HepG2 (cell line): ENCODE measurements around the gene ST13.

Source experiments
- ELF1 ChIP-seq: sonication (generic); formaldehyde crosslinking; IDR thresholded peaks from 2 replicates; pipeline ENCODE4 v1.4.0; 2020; ENCODE audit warnings: missing genetic modification reagents
- KDM3A ChIP-seq: IDR thresholded peaks from 2 replicates; pipeline ENCODE4 v1.6.1; 2018; ENCODE audit warnings: low read depth, missing compliant biosample characterization
- MAFK ChIP-seq, 2 experiments: IDR thresholded peaks in 1 of 2; conservative IDR thresholded peaks in 1 of 2; 2 replicates each; pipeline ENCODE4 v1.6.1; 2011; ENCODE audit warnings: improper control_type of control experiment in 2 of 2, low read length in 2 of 2
- RBM39 ChIP-seq: fragments of 200-400 bp; formaldehyde crosslinking; IDR thresholded peaks from one replicate; pipeline ENCODE4 v1.6.1; 2018; ENCODE audit warnings: antibody characterized with exemption, mild to moderate bottlenecking, low read depth, low read length; ENCODE audit not compliant: poor library complexity, severe bottlenecking
- SMC3 ChIP-seq: IDR thresholded peaks from 2 replicates; pipeline ENCODE4 v1.6.1; 2011; ENCODE audit warnings: low read length, improper control_type of control experiment
- TCF7 ChIP-seq: sonication (generic); IDR thresholded peaks from 2 replicates; pipeline ENCODE4 v1.6.1; 2016; ENCODE audit warnings: antibody characterized with exemption, low read depth
- TF ChIP-seq, protein P1 (sequence below): sonication (generic); formaldehyde crosslinking; IDR thresholded peaks from 2 replicates; pipeline ENCODE4 v1.5.1; 2020; ENCODE audit warnings: mild to moderate bottlenecking, missing genetic modification reagents
- TF ChIP-seq, protein P2 (sequence below): sonication (generic); formaldehyde crosslinking; IDR thresholded peaks from 2 replicates; pipeline ENCODE4 v1.5.0; 2020; ENCODE audit warnings: mild to moderate bottlenecking, missing genetic modification reagents, moderate library complexity

DNA sequence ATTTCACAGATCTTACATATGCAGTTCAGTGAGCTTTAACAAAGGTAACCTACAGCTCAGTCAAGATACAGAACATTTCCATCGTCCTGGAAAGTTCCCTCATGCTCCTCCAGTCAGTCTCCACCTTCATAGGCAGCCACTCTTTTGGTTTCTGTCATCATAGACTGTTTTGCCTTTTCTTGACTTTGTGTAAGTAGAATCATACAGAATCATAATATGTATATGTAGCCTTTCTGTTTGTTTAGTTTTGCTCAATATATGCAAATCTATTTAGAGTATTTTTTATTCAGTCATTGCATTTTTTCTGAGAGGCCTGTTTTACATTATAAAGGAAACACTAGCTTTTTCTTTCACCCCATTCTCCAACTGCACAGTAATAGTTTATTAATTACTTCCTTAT lies 20.5 kb upstream of the ST13 start:
- TF ChIP-seq, protein P1, sequence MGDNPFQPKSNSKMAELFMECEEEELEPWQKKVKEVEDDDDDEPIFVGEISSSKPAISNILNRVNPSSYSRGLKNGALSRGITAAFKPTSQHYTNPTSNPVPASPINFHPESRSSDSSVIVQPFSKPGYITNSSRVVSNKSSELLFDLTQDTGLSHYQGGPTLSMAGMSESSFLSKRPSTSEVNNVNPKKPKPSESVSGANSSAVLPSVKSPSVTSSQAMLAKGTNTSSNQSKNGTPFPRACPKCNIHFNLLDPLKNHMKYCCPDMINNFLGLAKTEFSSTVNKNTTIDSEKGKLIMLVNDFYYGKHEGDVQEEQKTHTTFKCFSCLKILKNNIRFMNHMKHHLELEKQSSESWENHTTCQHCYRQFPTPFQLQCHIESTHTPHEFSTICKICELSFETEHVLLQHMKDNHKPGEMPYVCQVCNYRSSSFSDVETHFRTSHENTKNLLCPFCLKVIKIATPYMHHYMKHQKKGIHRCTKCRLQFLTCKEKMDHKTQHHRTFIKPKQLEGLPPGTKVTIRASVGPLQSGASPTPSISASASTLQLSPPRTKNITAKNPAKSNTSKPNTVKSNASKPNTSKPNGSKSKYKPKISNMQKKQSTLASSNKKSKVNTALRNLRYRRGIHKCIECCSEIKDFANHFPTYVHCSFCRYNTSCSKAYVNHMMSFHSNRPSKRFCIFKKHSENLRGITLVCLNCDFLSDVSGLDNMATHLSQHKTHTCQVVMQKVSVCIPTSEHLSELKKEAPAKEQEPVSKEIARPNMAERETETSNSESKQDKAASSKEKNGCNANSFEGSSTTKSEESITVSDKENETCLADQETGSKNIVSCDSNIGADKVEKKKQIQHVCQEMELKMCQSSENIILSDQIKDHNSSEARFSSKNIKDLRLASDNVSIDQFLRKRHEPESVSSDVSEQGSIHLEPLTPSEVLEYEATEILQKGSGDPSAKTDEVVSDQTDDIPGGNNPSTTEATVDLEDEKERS, result no peak
- TF ChIP-seq, protein P2, sequence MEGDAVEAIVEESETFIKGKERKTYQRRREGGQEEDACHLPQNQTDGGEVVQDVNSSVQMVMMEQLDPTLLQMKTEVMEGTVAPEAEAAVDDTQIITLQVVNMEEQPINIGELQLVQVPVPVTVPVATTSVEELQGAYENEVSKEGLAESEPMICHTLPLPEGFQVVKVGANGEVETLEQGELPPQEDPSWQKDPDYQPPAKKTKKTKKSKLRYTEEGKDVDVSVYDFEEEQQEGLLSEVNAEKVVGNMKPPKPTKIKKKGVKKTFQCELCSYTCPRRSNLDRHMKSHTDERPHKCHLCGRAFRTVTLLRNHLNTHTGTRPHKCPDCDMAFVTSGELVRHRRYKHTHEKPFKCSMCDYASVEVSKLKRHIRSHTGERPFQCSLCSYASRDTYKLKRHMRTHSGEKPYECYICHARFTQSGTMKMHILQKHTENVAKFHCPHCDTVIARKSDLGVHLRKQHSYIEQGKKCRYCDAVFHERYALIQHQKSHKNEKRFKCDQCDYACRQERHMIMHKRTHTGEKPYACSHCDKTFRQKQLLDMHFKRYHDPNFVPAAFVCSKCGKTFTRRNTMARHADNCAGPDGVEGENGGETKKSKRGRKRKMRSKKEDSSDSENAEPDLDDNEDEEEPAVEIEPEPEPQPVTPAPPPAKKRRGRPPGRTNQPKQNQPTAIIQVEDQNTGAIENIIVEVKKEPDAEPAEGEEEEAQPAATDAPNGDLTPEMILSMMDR (CRISPR knock-in tag), result no peak
- TF ChIP-seq SMC3, result no peak
- no peak for TF ChIP-seq ELF1
- TF ChIP-seq MAFK (conservative IDR thresholded peaks at IDR 0.05 in 1 of 2, IDR thresholded peaks at IDR 0.05 in 1 of 2; ENCODE audit: low read length in 2 of 2), result no peak
- no peak for TF ChIP-seq RBM39
- no peak for TF ChIP-seq TCF7
- no peak for TF ChIP-seq KDM3A
